K562 (cell line): ENCODE results near the gene HDAC9. TPM values are rescaled to one million over a fixed set of nuclear protein-coding genes. Genes with fewer than 3 reads are reported as not detected.

Experiments
- ATAC-seq: fragments of 200-7000 bp; cut with Tn5 transposase; 3 replicates; pipeline ENCODE4 v1.9.1; 2020; ENCODE audit warnings: moderate library complexity
- BruUV-seq: library from RNA; stranded (reverse); fragments of 400-500 nt; replicated peaks from 2 replicates; lab custom pipeline; 2021; lab: Mats Ljungman, UMichigan
- CTCF ChIA-PET: fragments of 300-600 bp; formaldehyde crosslinking; extraction: SDS; loops from one replicate; lab custom pipeline; 2021; ENCODE audit warnings: low intra/inter-chr PET ratio; lab: Yijun Ruan, JAX
- POLR2A ChIA-PET: fragments of 300-600, 350-650 bp; sonication (Branson Sonifier 250); formaldehyde crosslinking; extraction: SDS; loops from one replicate; lab custom pipeline; 2021; ENCODE audit warnings: antibody characterized with exemption, inconsistent platforms; lab: Yijun Ruan, JAX
- DNase-seq, 4 experiments: peaks; one replicate each; pipeline versions ENCODE4 v3.0.0 to v3.0.0-alpha.2; 2011 to 2018; ENCODE audit warnings: low spot score in 3 of 4, mixed read lengths in 3 of 4; ENCODE audit errors: extremely low read depth in 1 of 4
- FAIRE-seq: peaks from 2 replicates; lab custom pipeline; 2011; peaks lifted over from hg19 to GRCh38; lab: Jason Lieb, UNC
- H2AFZ ChIP-seq: 2 replicates; pipeline ENCODE4 v1.6.0; 2011; ENCODE audit warnings: low read depth, low read length, control low read depth, inconsistent platforms
- H3K27ac ChIP-seq: fragments of 200-600 bp; 3 replicates; pipeline ENCODE4 v1.8.0; 2011; ENCODE audit warnings: low read depth, mild to moderate bottlenecking, control low read depth, inconsistent platforms, low read length, moderate library complexity, mixed read lengths; ENCODE audit errors: extremely low read depth
- H3K27me3 ChIP-seq, 2 experiments: fragments of 300-600 bp in 1 of 2; 2 replicates in 1 of 2; 3 replicates in 1 of 2; pipeline versions ENCODE4 v1.6.0 to v1.8.0; 2011; ENCODE audit warnings: inconsistent platforms in 2 of 2, low read length in 2 of 2, mild to moderate bottlenecking in 1 of 2, mixed read lengths in 1 of 2, moderate library complexity in 1 of 2; ENCODE audit not compliant: control insufficient read depth in 2 of 2, insufficient read depth in 2 of 2
- H3K36me3 ChIP-seq: fragments of 300-600 bp; 3 replicates; pipeline ENCODE4 v1.8.0; 2011; ENCODE audit warnings: mild to moderate bottlenecking, low read length, inconsistent platforms; ENCODE audit not compliant: control insufficient read depth, insufficient read depth
- H3K4me1 ChIP-seq, 2 experiments: fragments of 200-600 bp in 1 of 2; replicated peaks in 1 of 2; 2 replicates in 1 of 2; 3 replicates in 1 of 2; pipeline versions ENCODE4 v1.5.1 to v1.8.0; 2011; ENCODE audit warnings: inconsistent platforms in 2 of 2, low read length in 2 of 2, mild to moderate bottlenecking in 1 of 2, mixed read lengths in 1 of 2, moderate library complexity in 1 of 2; ENCODE audit not compliant: control insufficient read depth in 2 of 2, insufficient read depth in 2 of 2
- H3K4me2 ChIP-seq: 2 replicates; pipeline ENCODE4 v1.6.1; 2011; ENCODE audit warnings: low read length, control low read depth, inconsistent platforms, mixed read lengths; ENCODE audit not compliant: insufficient read depth
- H3K4me3 ChIP-seq: fragments of 200-600 bp; sonication (generic), shearing (Covaris generic); 2 replicates; pipeline ENCODE4 v1.5.1; 2016; ENCODE audit warnings: control low read depth, inconsistent platforms
- H3K79me2 ChIP-seq: fragments of 200-600 bp; 3 replicates; pipeline ENCODE4 v1.8.0; 2011; ENCODE audit warnings: low read length, inconsistent platforms; ENCODE audit not compliant: control insufficient read depth, insufficient read depth
- H3K9ac ChIP-seq, 2 experiments: 2 replicates each; pipeline versions ENCODE4 v1.6.0 to v1.6.1; 2011; ENCODE audit warnings: low read depth in 2 of 2, low read length in 2 of 2, control low read depth in 1 of 2, inconsistent platforms in 1 of 2, mild to moderate bottlenecking in 1 of 2, mixed read lengths in 1 of 2; ENCODE audit not compliant: insufficient read depth in 1 of 2
- H3K9me1 ChIP-seq: one replicate; pipeline ENCODE4 v1.6.0; 2011; ENCODE audit warnings: inconsistent platforms, mild to moderate bottlenecking, low read length, moderate library complexity; ENCODE audit not compliant: control insufficient read depth, insufficient read depth
- H3K9me3 ChIP-seq: replicated peaks from 2 replicates; pipeline ENCODE4 v1.5.1; 2011; ENCODE audit warnings: low read depth, low read length, inconsistent platforms; ENCODE audit not compliant: control insufficient read depth, insufficient read depth
- H4K20me1 ChIP-seq: replicated peaks from 2 replicates; pipeline ENCODE4 v1.6.1; 2011; ENCODE audit warnings: low read length, inconsistent platforms, mixed read lengths; ENCODE audit not compliant: control insufficient read depth, insufficient read depth
- CEBPG ChIP-seq, 3 experiments: fragments of 200-800 bp in 1 of 3; sonication (Bioruptor generic) in 1 of 3; sonication (generic) in 1 of 3; formaldehyde crosslinking in 1 of 3; IDR thresholded peaks in 2 of 3; conservative IDR thresholded peaks in 1 of 3; 2 replicates each; pipeline versions ENCODE4 v1.6.1 to v1.8.0; 2016 to 2022; ENCODE audit warnings: missing compliant biosample characterization in 2 of 3, missing genetic modification characterization in 2 of 3, mild to moderate bottlenecking in 1 of 3, missing genetic modification reagents in 1 of 3
- CHAMP1 ChIP-seq: fragments of 450-650 bp; IDR thresholded peaks from 2 replicates; pipeline ENCODE4 v1.6.1; 2016; ENCODE audit warnings: mild to moderate bottlenecking
- DIDO1 ChIP-seq: fragments of 450-650 bp; IDR thresholded peaks from 2 replicates; pipeline ENCODE4 v1.6.1; 2016; ENCODE audit warnings: low read depth, missing biosample characterization, missing genetic modification characterization
- E4F1 ChIP-seq: fragments of 250-450 bp; sonication (Bioruptor Pico); IDR thresholded peaks from 2 replicates; pipeline ENCODE4 v1.5.0; 2021; ENCODE audit warnings: mild to moderate bottlenecking, borderline replicate concordance
- HOMEZ ChIP-seq: fragments of 250-450 bp; sonication (Bioruptor Pico); IDR thresholded peaks from 2 replicates; pipeline ENCODE4 v1.4.0; 2020; ENCODE audit warnings: mild to moderate bottlenecking, moderate library complexity
- MLX ChIP-seq, 2 experiments: fragments of 450-650 bp in 1 of 2; sonication (generic) in 1 of 2; formaldehyde crosslinking; conservative IDR thresholded peaks; 2 replicates each; pipeline versions ENCODE4 v1.4.0 to v1.8.1; 2020 to 2022; ENCODE audit warnings: mild to moderate bottlenecking in 1 of 2, missing genetic modification reagents in 1 of 2
- MTA3 ChIP-seq: fragments of 450-650 bp; formaldehyde crosslinking; IDR thresholded peaks from 2 replicates; pipeline ENCODE4 v1.6.1; 2017; ENCODE audit warnings: mild to moderate bottlenecking, borderline replicate concordance
- NR3C1 ChIP-seq: sonication (generic); formaldehyde crosslinking; IDR thresholded peaks from 2 replicates; pipeline ENCODE4 v1.8.1; 2022; ENCODE audit warnings: missing genetic modification reagents
- POLR3G ChIP-seq: IDR thresholded peaks from 2 replicates; pipeline ENCODE4 v1.6.1; 2011; ENCODE audit not compliant: insufficient read length, insufficient replicate concordance; ENCODE audit errors: extremely low read depth
- RFX1 ChIP-seq: fragments of 450-650 bp; IDR thresholded peaks from 2 replicates; pipeline ENCODE4 v1.6.1; 2016; ENCODE audit warnings: mild to moderate bottlenecking, moderate library complexity
- SMC3 ChIP-seq: conservative IDR thresholded peaks from 2 replicates; pipeline ENCODE4 v1.6.1; 2011; ENCODE audit warnings: low read depth, low read length, improper control_type of control experiment; ENCODE audit not compliant: insufficient read depth
- TFAM ChIP-seq: fragments of 250-450 bp; sonication (Bioruptor Pico); conservative IDR thresholded peaks from 2 replicates; pipeline ENCODE4 v1.5.0; 2021; ENCODE audit warnings: mild to moderate bottlenecking, moderate library complexity
- ZBED1 ChIP-seq: IDR thresholded peaks from 2 replicates; pipeline ENCODE4 v1.6.1; 2014
- ZNF184 ChIP-seq: sonication (generic); formaldehyde crosslinking; IDR thresholded peaks from 2 replicates; pipeline ENCODE4 v1.5.0; 2020; ENCODE audit warnings: missing genetic modification reagents
- ZNF3 ChIP-seq: fragments of 250-450 bp; sonication (Bioruptor Pico); IDR thresholded peaks from 2 replicates; pipeline ENCODE4 v1.5.0; 2021; ENCODE audit warnings: mild to moderate bottlenecking, moderate library complexity
- ZNF778 ChIP-seq: fragments of 450-650 bp; formaldehyde crosslinking; IDR thresholded peaks from 2 replicates; pipeline ENCODE4 v1.4.0; 2020; ENCODE audit warnings: mild to moderate bottlenecking, moderate library complexity
- ZZZ3 ChIP-seq: fragments of 450-650 bp; IDR thresholded peaks from 2 replicates; pipeline ENCODE4 v1.6.1; 2016; ENCODE audit warnings: antibody characterized with exemption, mild to moderate bottlenecking, moderate library complexity
- WGBS: fragments of 100-300 bp; shearing (Covaris generic); methylation state at CpG from one replicate; pipeline ENCODE4 v1.1.6; 2016; ENCODE audit warnings: low coverage, mixed read lengths; ENCODE audit not compliant: insufficient coverage; ENCODE audit errors: missing lambda C conversion rate; 5-methylcytosine and 5-hydroxymethylcytosine counted together
- in situ Hi-C: fragments of 300-500 bp; cut with MboI; formaldehyde crosslinking; loops from 4 replicates; pipeline ENCODE4 v1.15.0; 2018; ENCODE audit warnings: inconsistent platforms, mixed read lengths
- intact Hi-C: fragments of 100-400 bp; cut with micrococcal nuclease; formaldehyde crosslinking; loops from 2 replicates; pipeline ENCODE4 v1.14.2; 2022
- polyA plus RNA-seq, 8 experiments: library from polyadenylated mRNA; depleted of rRNA in 4 of 8; stranded (reverse) in 5 of 8; unstranded in 3 of 8; fragments of >200 nt; fragmentation: Nextera tagmentation in 2 of 8; fragmentation: Illumina TruSeq in 1 of 8; extraction: Ambion mirVana in 2 of 8; extraction: Trizol in 1 of 8; gene quantifications; 2 replicates each; pipeline versions ENCODE4 v1.2.1 to v1.2.3, GENCODE V29; 2011 to 2014; ENCODE audit warnings: inconsistent platforms in 1 of 8, missing spikeins in 1 of 8
- total RNA-seq, 7 experiments: library from RNA; depleted of rRNA in 6 of 7; stranded (reverse); fragments of >200 nt in 6 of 7; fragmentation: Illumina TruSeq in 2 of 7; extraction: Trizol in 2 of 7; gene quantifications; 2 replicates each; pipeline versions ENCODE4 v1.2.1 to v1.2.3, GENCODE V29; 2011 to 2021; ENCODE audit warnings: low replicate concordance in 1 of 7

HDAC9 gene
- total and polyA plus RNA-seq, 9 of the 15 experiments (the other 6 are each of a cell fraction or from before 2014, with no cell fraction given), result 0.08 to 0.91 (median 0.33) TPM

GRCh38 chr7:18755793-18756192 is 260.2 kb downstream of the HDAC9 start:
- Histone ChIP-seq H3K9me3 (no peaks in the 10 kb centered on the region; the same call in 1 of the 2 replicates), H3K27ac (no peak overlapping the region), H3K9ac (no peak overlapping the region), H4K20me1 (no peaks in the 10 kb centered on the region), H3K9me1 (no peaks in the 10 kb centered on the region), H2AFZ (no peak overlapping the region), H3K4me2 (no peak overlapping the region), H3K4me3 (no peak overlapping the region), H3K4me1 (no peaks in the 10 kb centered on the region), H3K36me3 (no peaks in the 10 kb centered on the region), H3K27me3 (no peaks in the 10 kb centered on the region), H3K79me2 (no peaks in the 10 kb centered on the region)
- ATAC-seq (no peak), FAIRE-seq (no peak), DNase-seq (no peak)
- BruUV-seq, result no TSS peak
- intact Hi-C loops, result no loop called here
- ChIA-PET POLR2A (no interaction called here), CTCF (no interaction called here)
- in situ Hi-C loops, result no loop called here
- WGBS, result 2% methylated on average over 4 of the region's 4 CpGs
- TF ChIP-seq E4F1 (no peak), NR3C1 (CRISPR knock-in tag) (no peak), CEBPG (CRISPR knock-in tag; IDR thresholded peaks at IDR 0.05) (no peak), CEBPG (tag; conservative IDR thresholded peaks at IDR 0.05 in 1 of 2, IDR thresholded peaks at IDR 0.05 in 1 of 2) (no peak), MTA3 (no peak), ZZZ3 (no peak), POLR3G (no peak), ZNF3 (CRISPR knock-in tag) (no peak), ZNF778 (CRISPR knock-in tag) (no peak), MLX (CRISPR knock-in tag; conservative IDR thresholded peaks at IDR 0.05) (no peak), ZBED1 (no peak), HOMEZ (CRISPR knock-in tag) (no peak), RFX1 (no peak), TFAM (CRISPR knock-in tag) (no peak), SMC3 (no peak), DIDO1 (tag) (no peak), ZNF184 (CRISPR knock-in tag) (no peak), CHAMP1 (no peak)
